CD4-positive, alpha-beta memory T cell (primary cell): Measurements from ENCODE around the gene TBL2. TPM values are rescaled to one million over a fixed set of nuclear protein-coding genes. Genes with fewer than 3 reads are reported as not detected.
A peak's percentile ranks its signal among the peaks of the same experiment; 100 is the strongest.
"Not testable (repeated sequence)": the region's sequence is repeated elsewhere in the genome, so short reads cannot be mapped to it uniquely, and the experiment has no call there.

ENCODE experiments used
- CTCF ChIA-PET: fragments of 350-600 bp; sonication (Branson Sonifier 250); formaldehyde crosslinking; loops from one replicate; lab custom pipeline; 2021; ENCODE audit warnings: inconsistent platforms; ENCODE audit not compliant: partially characterized antibody; lab: Charles Lee
- POLR2A ChIA-PET: fragments of 350-600 bp; sonication (Branson Sonifier 250); formaldehyde crosslinking; loops from one replicate; lab custom pipeline; 2021; ENCODE audit not compliant: partially characterized antibody; lab: Charles Lee
- DNase-seq, 5 donors: peaks; one replicate each; pipeline versions ENCODE4 v3.0.0 to v3.0.0-alpha.2; 2020 to 2022; ENCODE audit warnings: mixed read lengths in 1 of 5
- H3K27ac ChIP-seq: one replicate; pipeline ENCODE4 v1.7.0; 2013; ENCODE audit warnings: low read depth, low read length
- H3K27me3 ChIP-seq: 2 replicates; pipeline ENCODE4 v1.7.0; 2013; ENCODE audit warnings: mild to moderate bottlenecking, low read length, moderate library complexity; ENCODE audit not compliant: insufficient read depth
- H3K36me3 ChIP-seq: 2 replicates; pipeline ENCODE4 v1.7.0; 2013; ENCODE audit warnings: mild to moderate bottlenecking, low read length, moderate library complexity; ENCODE audit not compliant: insufficient read depth
- H3K4me1 ChIP-seq: 2 replicates; pipeline ENCODE4 v1.7.0; 2013; ENCODE audit warnings: mild to moderate bottlenecking, low read length, moderate library complexity; ENCODE audit not compliant: insufficient read depth
- H3K4me3 ChIP-seq, 2 donors: one replicate each; pipeline ENCODE4 v1.7.0; 2013; ENCODE audit warnings: low read length in 2 of 2, mild to moderate bottlenecking in 1 of 2
- H3K9me3 ChIP-seq, 2 donors: one replicate each; pipeline ENCODE4 v1.7.0; 2013; ENCODE audit warnings: low read length in 2 of 2, control low read depth in 1 of 2; ENCODE audit not compliant: control insufficient read depth in 1 of 2
- H3K27ac Mint-ChIP-seq, 7 donors: one replicate each; pipeline ENCODE4 v1.8.0; 2020 to 2021; ENCODE audit warnings: mixed read lengths in 7 of 7, mild to moderate bottlenecking in 6 of 7, inconsistent platforms in 3 of 7, moderate library complexity in 3 of 7
- H3K27me3 Mint-ChIP-seq, 2 donors: one replicate each; pipeline ENCODE4 v1.8.0; 2020 to 2021; ENCODE audit warnings: mixed read lengths in 2 of 2
- H3K36me3 Mint-ChIP-seq, 2 donors: one replicate each; pipeline ENCODE4 v1.8.0; 2020 to 2021; ENCODE audit warnings: mixed read lengths in 2 of 2, inconsistent platforms in 1 of 2, mild to moderate bottlenecking in 1 of 2
- H3K4me1 Mint-ChIP-seq, 4 donors: one replicate each; pipeline ENCODE4 v1.8.0; 2020 to 2021; ENCODE audit warnings: mixed read lengths in 4 of 4, mild to moderate bottlenecking in 1 of 4
- H3K4me3 Mint-ChIP-seq, 8 donors: one replicate each; pipeline ENCODE4 v1.8.0; 2020 to 2021; ENCODE audit warnings: mixed read lengths in 8 of 8, mild to moderate bottlenecking in 7 of 8, moderate library complexity in 6 of 8, inconsistent platforms in 3 of 8
- H3K9me3 Mint-ChIP-seq, 8 donors: one replicate each; pipeline ENCODE4 v1.8.0; 2020 to 2021; ENCODE audit warnings: mixed read lengths in 8 of 8, mild to moderate bottlenecking in 5 of 8, inconsistent platforms in 3 of 8, moderate library complexity in 1 of 8
- intact Hi-C: fragments of 100-400 bp; cut with micrococcal nuclease; formaldehyde crosslinking; loops from one replicate; pipeline ENCODE4 v1.15.1; 2023
- polyA plus RNA-seq, 2 donors: library from polyadenylated mRNA; unstranded; fragments of 300-500 nt; fragmentation: Illumina TruSeq; gene quantifications; one replicate each; pipeline ENCODE4 v1.2.3, GENCODE V29; 2021
- total RNA-seq, 2 experiments: library from RNA; stranded (reverse); gene quantifications; one replicate each; pipeline ENCODE4 v1.2.3, GENCODE V29; 2021

The TBL2 gene
- total and polyA plus RNA-seq, 4 experiments from 2014 or later: 15.6 to 47.5 (median 32.9) TPM

- peaks cover 29% of the 10 kb centered on the region for H3K36me3 ChIP-seq
- no peaks in the 10 kb centered on the region for H3K27me3 Mint-ChIP-seq
- POLR2A ChIA-PET: interaction anchor here (1.3 to 4.8 kb wide), 4 partner anchors 9 to 46 kb away, joined by 5 to 36 read pairs (median 7); partner anchors contain the start of genes BAZ1B and TBL2
- H3K9me3 Mint-ChIP-seq: no peaks in the 10 kb centered on the region
- peaks cover 25 to 32% of the 10 kb centered on the region in 2 donors for H3K36me3 Mint-ChIP-seq
- peaks cover 16% of the 10 kb centered on the region for H3K4me1 ChIP-seq
- no peak overlapping the region for H3K4me3 ChIP-seq
- peaks cover 14 to 32% (median 23%) of the 10 kb centered on the region in 4 donors for H3K4me1 Mint-ChIP-seq
- H3K27me3 ChIP-seq: no peaks in the 10 kb centered on the region
- CTCF ChIA-PET: interaction anchor here (1.0 to 2.1 kb wide), 2 partner anchors 46 to 167 kb away, joined by 3 to 6 read pairs; partner anchors contain the start of gene BAZ1B
- H3K27ac ChIP-seq: no peak overlapping the region
- no peaks in the 10 kb centered on the region for H3K9me3 ChIP-seq
- intact Hi-C loops: no loop called here
- H3K4me3 Mint-ChIP-seq: no peak overlapping the region
- no peak for DNase-seq
- peak overlapping the region in 6 of 7 donors; percentile 12 to 68 (median 51) for H3K27ac Mint-ChIP-seq
Measured at GRCh38 chr7:73567846-73568685, 10.3 kb downstream of the TBL2 start.

GRCh38 chr7:73567140-73567539 is 11.2 kb downstream of the TBL2 start:
- no peaks in the 10 kb centered on the region for H3K27me3 ChIP-seq
- intact Hi-C loops: no loop called here
- peaks cover 20% of the 10 kb centered on the region for H3K36me3 ChIP-seq
- no peaks in the 10 kb centered on the region for H3K9me3 ChIP-seq
- CTCF ChIA-PET: interaction anchor here (1.0 to 2.5 kb wide), 2 partner anchors 11 to 168 kb away, joined by 3 to 12 read pairs; partner anchors contain the start of gene TBL2
- H3K27me3 Mint-ChIP-seq: no peaks in the 10 kb centered on the region
- no peak for DNase-seq
- H3K4me3 ChIP-seq: no peak overlapping the region
- H3K27ac ChIP-seq: no peak overlapping the region
- peaks cover 16% of the 10 kb centered on the region for H3K4me1 ChIP-seq
- H3K27ac Mint-ChIP-seq: peak overlapping the region in 2 of 7 donors; percentile 5 to 81
- H3K4me3 Mint-ChIP-seq: no peak overlapping the region
- POLR2A ChIA-PET: interaction anchor here (2.1 to 4.8 kb wide), 4 partner anchors 8 to 45 kb away, joined by 5 to 36 read pairs (median 12); partner anchors contain the start of genes BAZ1B and TBL2
- H3K4me1 Mint-ChIP-seq: peaks cover 15 to 32% (median 23%) of the 10 kb centered on the region in 4 donors
- H3K36me3 Mint-ChIP-seq: peaks cover 18 to 23% of the 10 kb centered on the region in 2 donors
- H3K9me3 Mint-ChIP-seq: no peaks in the 10 kb centered on the region

GRCh38 chr7:73566431-73566830 is 11.9 kb downstream of the TBL2 start:
- DNase-seq, H3K27me3 ChIP-seq, intact Hi-C loops, H3K9me3 Mint-ChIP-seq, H3K9me3 ChIP-seq, H3K27me3 Mint-ChIP-seq: not testable (repeated sequence)
- Mint-ChIP-seq H3K36me3 (peaks cover 18 to 21% of the 10 kb centered on the region in 2 donors), H3K4me1 (peaks cover 15 to 32% (median 23%) of the 10 kb centered on the region in 4 donors), H3K4me3 (peak overlapping the region; percentile 74 to 93 (median 87)), H3K27ac (peak overlapping the region; percentile 39 to 91 (median 87))
- Histone ChIP-seq H3K4me3 (peak overlapping the region in 1 of 2 donors; percentile 51), H3K36me3 (peaks cover 15% of the 10 kb centered on the region), H3K4me1 (peaks cover 16% of the 10 kb centered on the region), H3K27ac (peak overlapping the region; percentile 43)
- ChIA-PET POLR2A (interaction anchor here (1.0 to 4.8 kb wide), 5 partner anchors 10 to 47 kb away, joined by 3 to 36 read pairs (median 13); partner anchors contain the start of genes BAZ1B, BCL7B and TBL2), CTCF (interaction anchor here (0.8 to 2.5 kb wide), 5 partner anchors 9 to 115 kb away, joined by 3 to 12 read pairs (median 3); partner anchors contain the start of genes BAZ1B and TBL2)

- Histone ChIP-seq H3K9me3 (no peaks in the 10 kb centered on the region), H3K27ac (peak overlapping the region; percentile 43), H3K4me3 (peak overlapping the region; percentile 51 to 57), H3K4me1 (peaks cover 16% of the 10 kb centered on the region), H3K36me3 (peaks cover 10% of the 10 kb centered on the region), H3K27me3 (no peaks in the 10 kb centered on the region)
- DNase-seq: no peak
- H3K27me3 Mint-ChIP-seq: no peaks in the 10 kb centered on the region
- H3K27ac Mint-ChIP-seq: peak overlapping the region; percentile 39 to 91 (median 87)
- H3K4me1 Mint-ChIP-seq: peaks cover 15 to 32% (median 23%) of the 10 kb centered on the region in 4 donors
- CTCF ChIA-PET: interaction anchor here (0.8 to 2.5 kb wide), 5 partner anchors 10 to 114 kb away, joined by 3 to 12 read pairs (median 3); partner anchors contain the start of genes BAZ1B and TBL2
- H3K4me3 Mint-ChIP-seq: peak overlapping the region; percentile 74 to 93 (median 87)
- POLR2A ChIA-PET: interaction anchor here (1.0 to 4.8 kb wide), 5 partner anchors 9 to 46 kb away, joined by 3 to 36 read pairs (median 13); partner anchors contain the start of genes BAZ1B, BCL7B and TBL2
- H3K9me3 Mint-ChIP-seq: no peaks in the 10 kb centered on the region
- peaks cover 14 to 15% of the 10 kb centered on the region in 2 donors for H3K36me3 Mint-ChIP-seq
- intact Hi-C loops: no loop called here
Measured at GRCh38 chr7:73565675-73566340, 12.6 kb downstream of the TBL2 start.

GRCh38 chr7:73560109-73560835 is 18.1 kb downstream of the TBL2 start:
- Mint-ChIP-seq H3K36me3 (peaks cover 0 to 14% of the 10 kb centered on the region in 2 donors), H3K9me3 (no peaks in the 10 kb centered on the region), H3K27me3 (no peaks in the 10 kb centered on the region), H3K4me3 (peak overlapping the region in 2 of 8 donors; percentile 4 to 17), H3K27ac (peak overlapping the region in 5 of 7 donors; percentile 18 to 91 (median 32)), H3K4me1 (peaks cover 12 to 21% (median 17%) of the 10 kb centered on the region in 4 donors)
- H3K4me3 ChIP-seq: no peak overlapping the region
- intact Hi-C loops: no loop called here
- H3K9me3 ChIP-seq: no peaks in the 10 kb centered on the region
- H3K27me3 ChIP-seq: no peaks in the 10 kb centered on the region
- peaks cover 27% of the 10 kb centered on the region for H3K4me1 ChIP-seq
- no peaks in the 10 kb centered on the region for H3K36me3 ChIP-seq
- CTCF ChIA-PET: no interaction called here
- DNase-seq: no peak
- POLR2A ChIA-PET: interaction anchor here (1.1 to 5.3 kb wide), 3 partner anchors 15 to 39 kb away, joined by 3 to 118 read pairs (median 5); partner anchors contain the start of genes BAZ1B and TBL2
- H3K27ac ChIP-seq: no peak overlapping the region
